OCI-LY7 (cell line): ENCODE results near the gene CARM1. TPM values are rescaled to one million over a fixed set of nuclear protein-coding genes. Genes with fewer than 3 reads are reported as not detected.
"Not testable (repeated sequence)": the region's sequence is repeated elsewhere in the genome, so short reads cannot be mapped to it uniquely, and the experiment has no call there.

Source experiments
- BruUV-seq: library from RNA; stranded (reverse); fragments of 400-500 nt; replicated peaks from 2 replicates; lab custom pipeline; 2021; lab: Mats Ljungman, UMichigan
- CTCF ChIA-PET: fragments of 300-600 bp; sonication (Branson Sonifier 250); formaldehyde crosslinking; loops from one replicate; lab custom pipeline; 2022; ENCODE audit warnings: antibody characterized with exemption; ENCODE audit not compliant: unreplicated experiment; lab: Charles Lee
- POLR2A ChIA-PET: fragments of 300-600 bp; sonication (Branson Sonifier 250); formaldehyde crosslinking; loops from one replicate; lab custom pipeline; 2022; ENCODE audit warnings: antibody characterized with exemption; lab: Charles Lee
- DNase-seq: peaks from one replicate; pipeline ENCODE4 v3.0.0-alpha.2; 2015; ENCODE audit warnings: low spot score
- H2AFZ ChIP-seq: fragments of 200-600 bp; sonication (generic), shearing (Covaris generic); 2 replicates; pipeline ENCODE4 v1.6.1; 2014; ENCODE audit warnings: mild to moderate bottlenecking, antibody characterized with exemption, low read length, moderate library complexity
- H3K27ac ChIP-seq: fragments of 200-600 bp; sonication (generic); 2 replicates; pipeline ENCODE4 v1.5.1; 2014; ENCODE audit warnings: mixed run types, low read depth, mild to moderate bottlenecking, moderate library complexity, low read length, inconsistent platforms; ENCODE audit not compliant: poor library complexity, severe bottlenecking
- H3K36me3 ChIP-seq: fragments of 200-600 bp; sonication (generic); 2 replicates; pipeline ENCODE4 v1.6.1; 2014; ENCODE audit warnings: mild to moderate bottlenecking, antibody characterized with exemption, low read length, moderate library complexity, mixed read lengths; ENCODE audit not compliant: insufficient read depth
- H3K4me1 ChIP-seq: fragments of 200-600 bp; sonication (generic); 2 replicates; pipeline ENCODE4 v1.5.1; 2014; ENCODE audit warnings: mild to moderate bottlenecking, low read length; ENCODE audit not compliant: insufficient read depth, poor library complexity, severe bottlenecking
- H3K4me2 ChIP-seq: fragments of 200-600 bp; sonication (generic); 2 replicates; pipeline ENCODE4 v1.6.1; 2014; ENCODE audit warnings: mild to moderate bottlenecking, low read length
- H3K4me3 ChIP-seq: fragments of 200-600 bp; sonication (generic); 2 replicates; pipeline ENCODE4 v1.5.1; 2014; ENCODE audit warnings: mild to moderate bottlenecking, low read depth, low read length; ENCODE audit not compliant: poor library complexity, severe bottlenecking
- H3K79me2 ChIP-seq: fragments of 200-600 bp; sonication (generic); 2 replicates; pipeline ENCODE4 v1.6.1; 2016; ENCODE audit warnings: low read depth, mild to moderate bottlenecking, low read length, moderate library complexity, mixed read lengths; ENCODE audit not compliant: insufficient read depth
- H3K9me2 ChIP-seq: fragments of 200-600 bp; sonication (generic); 2 replicates; pipeline ENCODE4 v1.6.1; 2016; ENCODE audit warnings: mild to moderate bottlenecking, low read length, mixed read lengths; ENCODE audit not compliant: insufficient read depth
- H3K9me3 ChIP-seq: fragments of 200-600 bp; sonication (generic); 2 replicates; pipeline ENCODE4 v1.6.1; 2014; ENCODE audit warnings: mild to moderate bottlenecking, mixed run types, low read length, mixed read lengths
- H4K20me1 ChIP-seq: fragments of 200-600 bp; sonication (generic); 2 replicates; pipeline ENCODE4 v1.6.1; 2014; ENCODE audit warnings: mild to moderate bottlenecking, antibody characterized with exemption, low read length, moderate library complexity, mixed read lengths; ENCODE audit not compliant: insufficient read depth
- CTCF ChIP-seq: fragments of 200-600 bp; sonication (generic); conservative IDR thresholded peaks from 2 replicates; pipeline ENCODE4 v1.5.1; 2014; ENCODE audit warnings: mild to moderate bottlenecking, antibody characterized with exemption, low read length, moderate library complexity, mixed read lengths
- EZH2phosphoT487 ChIP-seq: fragments of 200-600 bp; sonication (generic); IDR thresholded peaks from 2 replicates; pipeline ENCODE4 v1.6.1; 2018; ENCODE audit warnings: low read depth, borderline replicate concordance, mild to moderate bottlenecking, mixed run types, antibody characterized with exemption, low read length, moderate library complexity, mixed read lengths
- intact Hi-C: fragments of 100-400 bp; cut with micrococcal nuclease; formaldehyde crosslinking; loops from one replicate; pipeline ENCODE4 v1.10.0; 2022; ENCODE audit not compliant: unreplicated experiment
- total RNA-seq, 2 experiments: library from RNA; depleted of rRNA in 1 of 2; stranded (reverse); fragments of >200 nt in 1 of 2; shearing (Covaris generic) in 1 of 2; gene quantifications; 2 replicates each; pipeline ENCODE4 v1.2.3, GENCODE V29; 2014 to 2022

Gene CARM1
- total RNA-seq, 2 experiments from 2014 or later: 41.2 to 107 TPM

GRCh38 chr19:10943412-10943811 lies 72.1 kb downstream of the CARM1 start:
- ChIA-PET POLR2A (interaction anchor here (0.6 to 2.1 kb wide), 2 partner anchors 11 to 66 kb away, joined by 5 to 8 read pairs; no protein-coding TSS in a partner anchor), CTCF (interaction anchor here (1.5 kb wide), 1 partner anchor 37 kb away, joined by 3 read pairs; no protein-coding TSS in a partner anchor)
- H3K4me3 ChIP-seq, H3K4me2 ChIP-seq, H3K9me3 ChIP-seq, H4K20me1 ChIP-seq, DNase-seq, BruUV-seq, H3K9me2 ChIP-seq, H3K79me2 ChIP-seq, H3K36me3 ChIP-seq, H2AFZ ChIP-seq, H3K27ac ChIP-seq, intact Hi-C loops: not testable (repeated sequence)
- H3K4me1 ChIP-seq: peaks cover 43% of the 10 kb centered on the region

- no peak overlapping the region for H3K4me3 ChIP-seq
- intact Hi-C loops: no loop called here
- H3K36me3 ChIP-seq: no peaks in the 10 kb centered on the region
- POLR2A ChIA-PET: interaction anchor here (0.6 to 1.6 kb wide), 2 partner anchors 9 to 17 kb away, joined by 3 read pairs; no protein-coding TSS in a partner anchor
- DNase-seq: no peak
- no TSS peak for BruUV-seq
- H4K20me1 ChIP-seq: no peaks in the 10 kb centered on the region
- H3K9me2 ChIP-seq: no peaks in the 10 kb centered on the region
- no peak overlapping the region for H3K4me2 ChIP-seq
- H3K79me2 ChIP-seq: no peaks in the 10 kb centered on the region
- H3K9me3 ChIP-seq: no peaks in the 10 kb centered on the region
- CTCF ChIA-PET: no interaction called here
- H3K4me1 ChIP-seq: peaks cover 31% of the 10 kb centered on the region
- TF ChIP-seq EZH2phosphoT487 (no peak), CTCF (no peak)
- no peak overlapping the region for H2AFZ ChIP-seq
- H3K27ac ChIP-seq: no peak overlapping the region
Measured at GRCh38 chr19:10945264-10945663, 73.9 kb downstream of the CARM1 start.

GRCh38 chr19:10946958-10947657 lies 75.8 kb downstream of the CARM1 start:
- Histone ChIP-seq H2AFZ (no peak overlapping the region), H3K27ac (no peak overlapping the region), H3K4me1 (peaks cover 23% of the 10 kb centered on the region), H3K9me2 (no peaks in the 10 kb centered on the region), H3K9me3 (no peaks in the 10 kb centered on the region), H3K79me2 (no peaks in the 10 kb centered on the region), H3K4me2 (no peak overlapping the region), H3K36me3 (no peaks in the 10 kb centered on the region), H4K20me1 (no peaks in the 10 kb centered on the region), H3K4me3 (no peak overlapping the region)
- ChIA-PET POLR2A (interaction anchor here (0.6 to 1.2 kb wide), 2 partner anchors 11 to 542 kb away, joined by 3 to 6 read pairs; no protein-coding TSS in a partner anchor), CTCF (no interaction called here)
- intact Hi-C loops: no loop called here
- TF ChIP-seq EZH2phosphoT487 (no peak), CTCF (no peak)
- BruUV-seq: no TSS peak
- DNase-seq: no peak
